Measurements from ENCODE around the gene CCDC92.

The CCDC92 gene

GRCh38 chr12:123972457-123973401 lies at the start of gene CCDC92, which contains the start of gene ZNF664:
Gene CCDC92, minus strand, starts transcription at chr12:123972831. Its CDS starts 28,526 bp downstream, at chr12:123944305.
Gene ZNF664, plus strand, starts transcription at chr12:123973215. Its CDS starts 38,930 bp downstream, at chr12:124012145.
- FAIRE-seq, result peak; percentile 97
- peak; percentile 99 for DNase-seq (ENCODE audit: low spot score)

GRCh38 chr12:124022161-124022560 lies 49.5 kb upstream of the CCDC92 start:
- DNase-seq (ENCODE audit: low spot score) (no peak), FAIRE-seq (no peak)

- DNase-seq (ENCODE audit: low spot score) (no peak), FAIRE-seq (no peak)
Observed at GRCh38 chr12:124021007-124021406, 48.4 kb upstream of the CCDC92 start.

GRCh38 chr12:124020514-124020949 lies 47.9 kb upstream of the CCDC92 start:
- DNase-seq (ENCODE audit: low spot score) (no peak), FAIRE-seq (no peak)

GRCh38 chr12:124019115-124019514 lies 46.5 kb upstream of the CCDC92 start:
- FAIRE-seq (no peak), DNase-seq (ENCODE audit: low spot score) (no peak)

GRCh38 chr12:124018539-124018938 lies 45.9 kb upstream of the CCDC92 start:
- DNase-seq (ENCODE audit: low spot score) (no peak), FAIRE-seq (no peak)

GRCh38 chr12:124017064-124017463 lies 44.4 kb upstream of the CCDC92 start:
- DNase-seq (ENCODE audit: low spot score) (no peak), FAIRE-seq (no peak)

GRCh38 chr12:124015494-124016461 lies 43.1 kb upstream of the CCDC92 start:
- FAIRE-seq, result no peak
- DNase-seq (ENCODE audit: low spot score), result no peak

- DNase-seq (ENCODE audit: low spot score) (no peak), FAIRE-seq (no peak)
Observed at GRCh38 chr12:124013073-124013472, 40.4 kb upstream of the CCDC92 start.

- no peak for FAIRE-seq
- no peak for DNase-seq (ENCODE audit: low spot score)
Observed at GRCh38 chr12:124011435-124012115, 38.9 kb upstream of the CCDC92 start.

- DNase-seq (ENCODE audit: low spot score), result no peak
- no peak for FAIRE-seq
Observed at GRCh38 chr12:124010687-124011086, 38.1 kb upstream of the CCDC92 start.

- FAIRE-seq (no peak), DNase-seq (ENCODE audit: low spot score) (no peak)
Observed at GRCh38 chr12:124009781-124010180, 37.1 kb upstream of the CCDC92 start.

- FAIRE-seq (no peak), DNase-seq (ENCODE audit: low spot score) (no peak)
Observed at GRCh38 chr12:124008595-124008994, 36.0 kb upstream of the CCDC92 start.

GRCh38 chr12:124007826-124008570 lies 35.4 kb upstream of the CCDC92 start:
- no peak for DNase-seq (ENCODE audit: low spot score)
- FAIRE-seq, result no peak

GRCh38 chr12:124006846-124007713 lies 34.4 kb upstream of the CCDC92 start:
- FAIRE-seq (no peak), DNase-seq (ENCODE audit: low spot score) (no peak)

- FAIRE-seq, result no peak
- no peak for DNase-seq (ENCODE audit: low spot score)
Observed at GRCh38 chr12:124006085-124006845, 33.6 kb upstream of the CCDC92 start.

GRCh38 chr12:124004233-124004875 lies 31.7 kb upstream of the CCDC92 start:
- DNase-seq (ENCODE audit: low spot score), result no peak
- no peak for FAIRE-seq

- FAIRE-seq (no peak), DNase-seq (ENCODE audit: low spot score) (no peak)
Observed at GRCh38 chr12:124002654-124003053, 30.0 kb upstream of the CCDC92 start.

Data from urothelium cell line (cell line).